GM12878 (cell line): ENCODE data around the gene PSMA8. TPM values are rescaled to one million over a fixed set of nuclear protein-coding genes. Genes with fewer than 3 reads are reported as not detected.

Experiments
- ATAC-seq: fragments of 200-7000 bp; cut with Tn5 transposase; 3 replicates; pipeline ENCODE4 v1.9.1; 2020; ENCODE audit warnings: mild to moderate bottlenecking, moderate library complexity
- BruUV-seq: library from RNA; stranded (reverse); fragments of 400-500 nt; replicated peaks from 2 replicates; lab custom pipeline; 2021; lab: Mats Ljungman, UMichigan
- CTCF ChIA-PET: fragments of 300-600 bp; sonication (Branson Sonifier 250); formaldehyde crosslinking; extraction: SDS; loops from one replicate; lab custom pipeline; 2021; ENCODE audit warnings: inconsistent platforms; lab: Yijun Ruan, JAX
- POLR2A ChIA-PET: fragments of 350-600 bp; formaldehyde crosslinking; extraction: SDS; loops from one replicate; lab custom pipeline; 2021; ENCODE audit warnings: inconsistent platforms; lab: Charles Lee
- RAD21 ChIA-PET: fragments of 300-600 bp; sonication (Branson Sonifier 250); formaldehyde crosslinking; loops from one replicate; lab custom pipeline; 2023; ENCODE audit warnings: antibody characterized with exemption; ENCODE audit not compliant: unreplicated experiment; lab: Charles Lee
- SMC1A ChIA-PET: fragments of 300-600 bp; sonication (Branson Sonifier 250); formaldehyde crosslinking; loops from one replicate; lab custom pipeline; 2023; ENCODE audit not compliant: unreplicated experiment, uncharacterized antibody; lab: Charles Lee
- DNase-seq: peaks from one replicate; pipeline ENCODE4 v3.0.0-alpha.2; 2011; ENCODE audit warnings: low read depth, low spot score
- FAIRE-seq: peaks from 3 replicates; lab custom pipeline; 2011; peaks lifted over from hg19 to GRCh38; lab: Jason Lieb, UNC
- H2AFZ ChIP-seq: 2 replicates; pipeline ENCODE4 v1.6.0; 2011; ENCODE audit warnings: low read depth, low read length, control low read depth; ENCODE audit not compliant: control insufficient read depth
- H3K27ac ChIP-seq: 2 replicates; pipeline ENCODE4 v1.5.1; 2011; ENCODE audit warnings: control low read depth; ENCODE audit not compliant: control insufficient read depth, insufficient read depth
- H3K27me3 ChIP-seq, 2 experiments: replicated peaks in 1 of 2; 2 replicates each; pipeline versions ENCODE4 v1.6.0 to v1.6.1; 2011; ENCODE audit warnings: low read length in 1 of 2; ENCODE audit not compliant: control insufficient read depth in 2 of 2, insufficient read depth in 2 of 2
- H3K36me3 ChIP-seq, 2 experiments: 2 replicates each; pipeline ENCODE4 v1.5.1; 2011; ENCODE audit warnings: low read length in 1 of 2; ENCODE audit not compliant: control insufficient read depth in 2 of 2, insufficient read depth in 2 of 2
- H3K4me1 ChIP-seq: 2 replicates; pipeline ENCODE4 v1.6.1; 2011; ENCODE audit warnings: mild to moderate bottlenecking, low read length, moderate library complexity, mixed read lengths; ENCODE audit not compliant: control insufficient read depth, insufficient read depth
- H3K4me2 ChIP-seq: 2 replicates; pipeline ENCODE4 v1.6.0; 2011; ENCODE audit warnings: control low read depth; ENCODE audit not compliant: control insufficient read depth, insufficient read depth
- H3K4me3 ChIP-seq: fragments of 200-600 bp; sonication (generic); 2 replicates; pipeline ENCODE4 v1.5.1; 2016
- H3K79me2 ChIP-seq: 2 replicates; pipeline ENCODE4 v1.6.0; 2011; ENCODE audit warnings: low read length; ENCODE audit not compliant: control insufficient read depth, insufficient read depth
- H3K9ac ChIP-seq: 2 replicates; pipeline ENCODE4 v1.8.0; 2011; ENCODE audit warnings: low read length, control low read depth, mixed read lengths; ENCODE audit not compliant: control insufficient read depth, insufficient read depth
- H3K9me3 ChIP-seq: replicated peaks from 3 replicates; pipeline ENCODE4 v1.5.1; 2011; ENCODE audit warnings: mild to moderate bottlenecking, low read length; ENCODE audit not compliant: control insufficient read depth, insufficient read depth
- H4K20me1 ChIP-seq: 2 replicates; pipeline ENCODE4 v1.6.0; 2011; ENCODE audit not compliant: control insufficient read depth, insufficient read depth
- BRCA1 ChIP-seq: IDR thresholded peaks from 2 replicates; pipeline ENCODE4 v1.6.1; 2011; ENCODE audit warnings: low read depth, low read length, improper control_type of control experiment
- DPF2 ChIP-seq: fragments of 450-650 bp; IDR thresholded peaks from 2 replicates; pipeline ENCODE4 v1.6.1; 2017; ENCODE audit warnings: mild to moderate bottlenecking
- KDM1A ChIP-seq: fragments of 200-600 bp; sonication (generic); IDR thresholded peaks from 2 replicates; pipeline ENCODE4 v1.6.1; 2016; ENCODE audit warnings: borderline replicate concordance
- POU2F2 ChIP-seq: IDR thresholded peaks from 3 replicates; pipeline ENCODE4 v1.6.1; 2011; ENCODE audit warnings: low read depth, mild to moderate bottlenecking, low read length, borderline replicate concordance
- RELA ChIP-seq: fragments of 450-650 bp; IDR thresholded peaks from 2 replicates; pipeline ENCODE4 v1.8.0; 2014; ENCODE audit warnings: borderline replicate concordance; ENCODE audit not compliant: partially characterized antibody
- WRNIP1 ChIP-seq: IDR thresholded peaks from 2 replicates; pipeline ENCODE4 v1.6.1; 2011; ENCODE audit warnings: low read depth, low read length, improper control_type of control experiment, borderline replicate concordance
- WGBS: methylation state at CpG from one replicate; pipeline ENCODE4 v1.1.6; 2016; ENCODE audit warnings: low lambda C conversion rate; ENCODE audit not compliant: insufficient replicate concordance, insufficient coverage; ENCODE audit errors: missing lambda C conversion rate; 5-methylcytosine and 5-hydroxymethylcytosine counted together
- in situ Hi-C: fragments of 300-500 bp; cut with MboI; formaldehyde crosslinking; loops from 9 replicates; pipeline ENCODE4 v1.14.3; 2018; ENCODE audit warnings: mixed read lengths
- intact Hi-C: fragments of 100-400 bp; cut with micrococcal nuclease; formaldehyde crosslinking; loops from one replicate; pipeline ENCODE4 v1.14.2; 2022; ENCODE audit not compliant: unreplicated experiment
- polyA plus RNA-seq, 11 experiments: library from polyadenylated mRNA; depleted of rRNA in 4 of 11; unstranded in 6 of 11; stranded (reverse) in 5 of 11; fragments of >200 nt; fragmentation: Nextera tagmentation in 4 of 11; fragmentation: Illumina TruSeq in 1 of 11; extraction: Ambion mirVana in 4 of 11; extraction: Trizol in 1 of 11; gene quantifications; 1 replicate in 1 of 11; 2 replicates in 10 of 11; pipeline versions ENCODE4 v1.2.1 to v1.2.3, GENCODE V29; 2011 to 2016; ENCODE audit warnings: inconsistent platforms in 2 of 11, missing spikeins in 2 of 11, low read depth in 1 of 11
- total RNA-seq, 4 experiments: library from RNA; depleted of rRNA in 3 of 4; stranded (reverse); fragments of >200 nt in 3 of 4; fragmentation: Illumina TruSeq in 1 of 4; extraction: Trizol in 1 of 4; gene quantifications; 2 replicates each; pipeline versions ENCODE4 v1.2.1 to v1.2.3, GENCODE V29; 2013 to 2021
- TF ChIP-seq, protein P1 (sequence below): IDR thresholded peaks from 2 replicates; pipeline ENCODE4 v1.6.1; 2011; ENCODE audit warnings: borderline replicate concordance, low read depth, mild to moderate bottlenecking, moderate library complexity, low read length; ENCODE audit not compliant: insufficient read depth, poor library complexity, severe bottlenecking

The PSMA8 gene
- total and polyA plus RNA-seq, 10 of the 15 experiments (the other 5 are each of a cell fraction or from before 2014, with no cell fraction given), result 0.07 to 0.15 (median 0.09) TPM; not detected in 6

GRCh38 chr18:26134107-26134506 is 438 bp downstream of the PSMA8 start:
- no peak overlapping the region for H3K9ac ChIP-seq
- no peak for ATAC-seq
- no peaks in the 10 kb centered on the region for H3K79me2 ChIP-seq
- ChIA-PET POLR2A (no interaction called here), CTCF (interaction anchor here (1.5 kb wide), 1 partner anchor 26 kb away, joined by 4 read pairs; no protein-coding TSS in a partner anchor), RAD21 (no interaction called here), SMC1A (no interaction called here)
- H3K36me3 ChIP-seq, result no peaks in the 10 kb centered on the region
- H3K9me3 ChIP-seq, result no peaks in the 10 kb centered on the region
- TF ChIP-seq, protein P1, sequence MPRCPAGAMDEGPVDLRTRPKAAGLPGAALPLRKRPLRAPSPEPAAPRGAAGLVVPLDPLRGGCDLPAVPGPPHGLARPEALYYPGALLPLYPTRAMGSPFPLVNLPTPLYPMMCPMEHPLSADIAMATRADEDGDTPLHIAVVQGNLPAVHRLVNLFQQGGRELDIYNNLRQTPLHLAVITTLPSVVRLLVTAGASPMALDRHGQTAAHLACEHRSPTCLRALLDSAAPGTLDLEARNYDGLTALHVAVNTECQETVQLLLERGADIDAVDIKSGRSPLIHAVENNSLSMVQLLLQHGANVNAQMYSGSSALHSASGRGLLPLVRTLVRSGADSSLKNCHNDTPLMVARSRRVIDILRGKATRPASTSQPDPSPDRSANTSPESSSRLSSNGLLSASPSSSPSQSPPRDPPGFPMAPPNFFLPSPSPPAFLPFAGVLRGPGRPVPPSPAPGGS, result no peak
- TF ChIP-seq WRNIP1 (no peak), BRCA1 (no peak), POU2F2 (no peak), DPF2 (no peak), RELA (no peak), KDM1A (no peak)
- WGBS, result 95% methylated on average over 6 of the region's 6 CpGs
- no peak overlapping the region for H3K27ac ChIP-seq
- no peak overlapping the region for H3K4me3 ChIP-seq
- no peaks in the 10 kb centered on the region for H3K27me3 ChIP-seq
- H3K4me2 ChIP-seq, result no peak overlapping the region
- H3K4me1 ChIP-seq, result no peaks in the 10 kb centered on the region
- no peak for DNase-seq
- no TSS peak for BruUV-seq
- H2AFZ ChIP-seq, result no peak overlapping the region
- no peak for FAIRE-seq
- H4K20me1 ChIP-seq, result no peaks in the 10 kb centered on the region
- in situ Hi-C loops (no loop called here), intact Hi-C loops (no loop called here)
